Left cardiac atrium (tissue), 4 donors: Measurements from ENCODE around the gene MEST. TPM values are rescaled to one million over a fixed set of nuclear protein-coding genes. Genes with fewer than 3 reads are reported as not detected.

ENCODE experiments used
- ATAC-seq, 2 donors: fragments of 200-7000 bp; cut with Tn5 transposase; one replicate each; pipeline ENCODE4 v1.9.1; 2020; ENCODE audit warnings: mild to moderate bottlenecking in 2 of 2, moderate library complexity in 2 of 2
- DNase-seq: peaks from one replicate; pipeline ENCODE4 v3.0.0-alpha.2; 2020
- intact Hi-C, 2 donors: fragments of 100-400 bp; cut with DNase I; formaldehyde crosslinking; loops; one replicate each; pipeline versions ENCODE4 v1.14.1 to v1.15.1; 2022 to 2023
- total RNA-seq, 2 donors: library from RNA; stranded (reverse); fragmentation: NEBNext Ultra II Directional; extraction: Animal tissue kit (Norgen Biotek cat#: 25700); gene quantifications; one replicate each; pipeline ENCODE4 v1.2.1, GENCODE V29; 2021
- donor health status: DM: no; HTN: yes; CAD: no.
- donor health status: DM: no; HTN: yes; CAD: no; lungs with severe emphysema.
- donor health status: DM: yes; HTN: yes; CAD: no.
- donor health status: Dilated cardiomyopathy.

Gene MEST
- total RNA-seq, 2 donors from 2014 or later: 68.0 to 96.5 TPM

- intact Hi-C loops: no loop called here
- DNase-seq: no peak
- no peak for ATAC-seq
Measured at GRCh38 chr7:130479716-130480400, 12.0 kb upstream of the MEST start.

GRCh38 chr7:130481898-130482297 is 10.0 kb upstream of the MEST start:
- DNase-seq (no peak), ATAC-seq (peak; percentile 41 to 63)
- intact Hi-C loops: no loop called here

- no peak for DNase-seq
- ATAC-seq: no peak
Measured at GRCh38 chr7:130483031-130483430, 8.9 kb upstream of the MEST start.

DNA sequence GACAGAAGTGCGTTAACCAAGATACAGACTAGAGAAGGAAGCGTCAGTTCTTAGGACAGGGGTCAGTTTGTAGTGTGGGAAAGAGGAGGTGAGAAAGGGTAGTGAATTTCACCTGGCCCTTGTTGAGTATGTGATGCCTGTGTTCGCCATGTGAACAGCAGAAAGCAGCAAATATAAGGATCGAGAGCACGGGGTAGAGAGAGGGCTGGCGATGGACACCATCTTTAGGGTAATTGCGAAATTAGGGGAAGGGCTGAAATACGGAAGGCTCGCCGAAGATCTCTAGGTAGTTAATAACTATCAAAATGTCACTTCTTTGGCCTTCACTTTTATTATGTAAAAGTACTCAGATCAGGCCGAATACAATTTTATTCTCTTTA is 6.2 kb upstream of the MEST start:
- no peak for DNase-seq
- intact Hi-C loops: loop anchor here in 1 of 2 donors (5.0 kb wide), 1 partner anchor 237 kb away; no protein-coding TSS in a partner anchor
- no peak for ATAC-seq

More at GRCh38 chr7:130483031-130483430, 8.9 kb upstream of the MEST start:
- intact Hi-C loops: no loop called here

DNA sequence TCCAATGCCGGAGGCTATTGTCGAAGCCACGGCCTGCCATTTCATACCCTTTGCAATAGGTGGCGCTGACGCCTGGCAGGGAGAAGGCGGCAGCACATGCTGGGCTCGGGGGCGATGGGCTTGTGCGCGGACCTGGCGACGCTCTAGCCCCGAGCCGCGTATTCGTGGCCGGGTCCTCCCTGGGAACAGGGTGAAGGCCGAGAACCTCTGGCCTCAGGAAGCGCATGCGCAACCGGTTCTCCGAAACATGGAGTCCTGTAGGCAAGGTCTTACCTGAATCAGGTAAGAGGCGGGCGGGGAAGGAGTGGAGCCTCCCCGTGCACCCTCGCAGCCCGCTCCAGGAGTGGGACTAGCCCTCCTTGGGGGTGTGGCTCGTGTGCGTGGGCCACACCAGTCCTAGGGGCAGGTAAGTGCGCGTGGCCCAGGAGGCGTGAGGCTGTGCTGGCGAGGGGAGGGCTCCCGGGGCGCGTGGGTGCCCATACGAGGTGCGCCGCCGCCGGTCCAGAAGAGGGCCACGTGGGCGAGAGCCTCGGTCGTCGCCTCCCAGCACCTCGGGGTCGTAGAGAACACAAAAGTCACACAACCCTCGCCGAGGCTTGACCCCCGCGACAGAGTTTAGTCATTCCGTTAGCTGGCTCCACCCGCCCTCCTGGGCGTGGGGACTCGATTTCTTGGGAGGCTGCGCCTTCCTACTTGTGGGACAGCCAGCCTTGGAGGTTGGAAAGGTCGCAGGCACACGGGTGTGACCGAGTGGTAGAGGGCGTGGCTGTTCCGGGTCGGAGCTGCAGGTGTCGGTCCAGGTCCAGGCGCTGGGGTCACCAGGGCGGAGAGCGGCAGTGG is 5.6 kb upstream of the MEST start:
- ATAC-seq (peak; percentile 53 to 68), DNase-seq (peak; percentile 66)
- intact Hi-C loops: loop anchor here in 1 of 2 donors (5.0 kb wide), 1 partner anchor 236 kb away; no protein-coding TSS in a partner anchor

DNA sequence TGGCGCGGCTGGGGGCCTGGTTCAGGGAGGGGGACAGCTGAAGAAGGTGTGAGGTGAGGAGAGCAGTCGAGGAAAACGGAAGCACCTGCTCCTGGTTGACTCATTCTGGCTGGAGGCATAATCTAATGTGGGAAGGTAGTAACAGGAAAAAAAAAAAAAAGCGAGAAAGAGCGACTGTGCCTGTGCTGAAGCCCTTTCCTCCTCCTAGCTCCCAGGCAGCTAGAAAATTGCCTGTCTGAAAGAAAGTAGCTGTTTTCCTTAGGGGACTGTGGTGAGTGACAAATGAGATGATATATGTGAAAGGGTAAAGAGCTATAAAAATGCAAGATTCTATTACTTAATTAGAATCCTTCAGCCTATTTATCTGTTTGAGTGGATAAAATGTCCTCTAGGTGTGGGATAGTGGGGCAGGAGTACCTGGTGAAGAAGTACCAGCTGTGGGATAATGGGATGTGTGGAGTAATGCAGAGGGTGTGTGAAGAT is 4.9 kb upstream of the MEST start:
- no peak for DNase-seq
- no peak for ATAC-seq
- intact Hi-C loops: loop anchor here in 1 of 2 donors (5.0 kb wide), 1 partner anchor 235 kb away; no protein-coding TSS in a partner anchor

GRCh38 chr7:130488392-130489139 is 3.3 kb upstream of the MEST start:
- DNase-seq (no peak), ATAC-seq (no peak)
- intact Hi-C loops: loop anchor here in 1 of 2 donors (5.0 kb wide), 1 partner anchor 234 kb away; no protein-coding TSS in a partner anchor

DNA sequence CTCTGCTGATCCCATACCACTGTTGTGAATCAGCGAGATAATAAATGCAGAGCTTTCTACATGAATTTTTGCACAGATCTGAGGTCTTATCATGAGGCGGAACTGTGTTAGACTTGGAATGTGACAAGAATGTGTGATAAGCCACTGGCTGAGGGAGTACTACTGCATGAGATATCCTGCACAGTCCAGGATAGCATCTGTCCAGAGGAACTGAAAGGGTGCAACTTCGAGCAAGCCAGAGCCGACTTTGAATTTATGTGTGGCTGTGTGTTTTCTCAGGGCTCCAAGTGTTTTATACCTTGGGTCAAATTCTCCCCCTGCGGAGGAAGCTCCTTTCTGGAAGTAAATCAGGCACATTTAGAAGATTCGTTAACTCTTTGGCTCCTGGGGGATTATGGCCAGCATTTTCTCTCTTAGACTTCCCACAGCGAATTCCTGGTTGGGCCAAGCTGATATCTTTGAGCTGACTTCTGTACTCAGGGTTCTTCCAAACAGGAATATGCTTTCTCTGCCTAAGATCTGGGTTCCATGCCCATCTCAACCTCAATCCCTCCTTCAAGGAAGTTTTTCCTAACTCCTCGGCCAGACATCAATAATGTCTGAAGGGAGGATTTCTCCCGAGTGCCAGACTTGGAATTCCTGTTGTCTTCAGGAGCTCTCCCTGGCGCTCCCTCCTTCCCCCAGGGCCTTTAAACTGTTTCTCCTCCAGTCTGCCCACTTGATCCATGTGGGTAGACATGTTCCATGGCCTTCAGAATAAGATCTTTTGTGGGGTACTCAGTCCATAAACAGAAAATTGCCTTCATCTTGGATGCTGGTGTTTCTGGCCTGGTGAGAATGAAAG is 2.5 kb upstream of the MEST start:
- DNase-seq (no peak), ATAC-seq (no peak)
- intact Hi-C loops: loop anchor here in 1 of 2 donors (5.0 kb wide), 1 partner anchor 233 kb away; no protein-coding TSS in a partner anchor

- DNase-seq: no peak
- intact Hi-C loops: loop anchor here in 1 of 2 donors (10.0 kb wide), 1 partner anchor 174 kb away; the partner anchor contains the start of gene COPG2
- ATAC-seq: no peak
Measured at GRCh38 chr7:130490311-130490791, 1.5 kb upstream of the MEST start.

DNA sequence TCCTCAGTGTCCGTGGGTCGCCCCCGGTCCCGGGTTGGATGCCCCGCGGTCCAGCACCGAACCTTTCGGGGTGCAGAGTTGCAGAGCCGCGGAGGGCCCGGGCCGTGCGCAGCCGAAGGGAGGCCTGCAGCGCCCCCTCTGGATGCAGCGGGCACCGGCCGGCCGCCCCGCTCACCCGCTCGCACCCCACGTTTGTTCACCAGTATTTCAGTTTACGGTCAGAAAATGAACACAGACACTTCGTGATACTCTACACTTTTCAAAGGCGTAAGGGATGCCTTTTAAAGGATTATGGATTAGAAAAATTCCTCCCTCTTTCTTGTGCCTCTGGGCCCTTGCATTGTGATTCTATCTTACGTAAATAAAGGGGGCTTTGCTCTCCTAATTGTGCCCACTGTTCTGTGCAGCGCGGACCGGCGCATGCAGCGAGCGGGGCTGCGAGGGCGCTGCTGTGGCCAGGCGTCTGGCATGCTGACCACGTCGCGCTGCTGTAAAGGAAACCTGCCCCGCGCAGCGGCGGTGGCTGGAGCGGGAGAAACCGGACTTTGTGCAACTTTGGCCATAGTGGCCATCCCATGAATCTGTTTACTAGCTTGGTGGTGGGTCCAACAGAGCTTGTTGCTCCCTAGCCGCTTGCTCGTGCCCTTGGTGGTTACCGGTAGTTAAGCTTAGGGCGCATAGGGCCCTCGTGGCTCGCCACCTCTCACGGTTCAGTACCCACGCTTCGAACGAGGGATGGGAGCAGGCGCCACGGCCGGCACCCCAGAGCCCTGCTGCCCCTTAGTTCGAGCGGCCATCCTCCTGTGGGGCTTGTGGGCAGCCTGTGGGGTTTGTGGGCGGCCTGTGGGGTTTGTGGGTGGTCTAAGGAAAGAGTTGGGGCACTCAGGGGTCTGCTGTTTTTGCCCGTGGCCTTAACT is 739 bp upstream of the MEST start:
- intact Hi-C loops: loop anchor here in 1 of 2 donors (10.0 kb wide), 1 partner anchor 174 kb away; the partner anchor contains the start of gene COPG2
- DNase-seq (peak; percentile 50), ATAC-seq (peak; percentile 48 to 65)

GRCh38 chr7:130492523-130493274 is 814 bp downstream of the MEST start:
- intact Hi-C loops: loop anchor here in 1 of 2 donors (10.0 kb wide), 1 partner anchor 172 kb away; the partner anchor contains the start of gene COPG2
- DNase-seq (no peak), ATAC-seq (no peak)

- DNase-seq: no peak
- intact Hi-C loops: loop anchor here in 1 of 2 donors (10.0 kb wide), 1 partner anchor 171 kb away; the partner anchor contains the start of gene COPG2
Measured at GRCh38 chr7:130493275-130493873, 1.5 kb downstream of the MEST start.

GRCh38 chr7:130494431-130494858 is 2.6 kb downstream of the MEST start:
- intact Hi-C loops: loop anchor here in 1 of 2 donors (10.0 kb wide), 1 partner anchor 170 kb away; the partner anchor contains the start of gene COPG2
- peak in 1 of 2 donors; percentile 48 for ATAC-seq
- DNase-seq: no peak

More at GRCh38 chr7:130493275-130493873, 1.5 kb downstream of the MEST start:
- no peak for ATAC-seq

DNA sequence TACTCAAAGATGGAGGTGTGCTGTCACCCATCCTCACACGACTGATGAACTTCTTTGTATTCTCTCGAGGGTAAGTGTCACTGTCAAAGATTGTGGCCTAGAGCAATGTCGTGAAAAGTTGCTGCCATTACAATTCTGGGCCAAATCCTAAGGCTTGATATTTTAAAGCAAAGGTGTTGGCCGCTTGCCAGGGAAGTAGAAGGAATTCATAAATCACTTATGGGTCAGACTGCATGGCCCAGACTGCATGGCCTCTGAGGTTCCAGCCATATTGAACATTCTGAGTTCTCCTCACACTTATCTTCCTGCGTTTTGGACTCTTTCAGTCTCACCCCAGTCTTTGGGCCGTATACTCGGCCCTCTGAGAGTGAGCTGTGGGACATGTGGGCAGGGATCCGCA is 8.6 kb downstream of the MEST start:
- intact Hi-C loops: no loop called here
- DNase-seq (no peak), ATAC-seq (no peak)

DNA sequence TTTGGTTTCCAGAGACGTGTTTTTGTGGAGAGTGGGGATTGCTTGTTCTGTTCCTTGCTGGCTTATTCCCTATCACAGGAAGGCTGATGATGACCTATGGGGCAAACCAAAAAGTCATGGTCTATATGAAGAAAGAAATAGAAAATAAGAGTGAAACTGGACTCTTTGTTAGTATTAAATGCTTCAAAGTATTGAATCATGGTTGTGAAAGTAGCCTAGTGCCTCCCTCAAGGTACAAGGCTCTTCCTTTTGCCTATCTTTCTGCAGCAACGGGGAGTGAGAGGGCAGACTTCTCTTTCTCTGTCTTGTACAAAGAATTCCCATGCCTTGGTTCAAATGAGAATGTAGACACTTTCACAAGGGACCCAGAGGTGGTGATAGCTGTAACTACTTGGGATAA is 9.0 kb downstream of the MEST start:
- intact Hi-C loops: no loop called here

DNA sequence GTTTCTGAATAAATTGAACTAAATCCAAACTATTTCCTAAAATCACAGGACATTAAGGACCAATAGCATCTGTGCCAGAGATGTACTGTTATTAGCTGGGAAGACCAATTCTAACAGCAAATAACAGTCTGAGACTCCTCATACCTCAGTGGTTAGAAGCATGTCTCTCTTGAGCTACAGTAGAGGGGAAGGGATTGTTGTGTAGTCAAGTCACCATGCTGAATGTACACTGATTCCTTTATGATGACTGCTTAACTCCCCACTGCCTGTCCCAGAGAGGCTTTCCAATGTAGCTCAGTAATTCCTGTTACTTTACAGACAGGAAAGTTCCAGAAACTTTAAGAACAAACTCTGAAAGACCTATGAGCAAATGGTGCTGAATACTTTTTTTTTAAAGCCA is 13.9 kb downstream of the MEST start:
- DNase-seq: no peak
- intact Hi-C loops: no loop called here
- ATAC-seq: no peak

More for the DNA sequence above, 9.0 kb downstream of the MEST start:
- no peak for ATAC-seq
- no peak for DNase-seq
